Smooth muscle cell (in vitro differentiated cells): Measurements from ENCODE around the gene PALD1. TPM values are rescaled to one million over a fixed set of nuclear protein-coding genes. Genes with fewer than 3 reads are reported as not detected.
"Not testable (repeated sequence)": the region's sequence is repeated elsewhere in the genome, so short reads cannot be mapped to it uniquely, and the experiment has no call there.

ENCODE experiments used
- DNase-seq: peaks from one replicate; lab custom pipeline; 2025; ENCODE audit not compliant: unreplicated experiment; lab: John Stamatoyannopoulos, UW
- H2AFZ ChIP-seq: fragments of 200-600 bp; sonication (generic); 2 replicates; pipeline ENCODE4 v1.6.0; 2016; ENCODE audit warnings: antibody characterized with exemption, low read depth, mild to moderate bottlenecking
- H3F3A ChIP-seq: fragments of 200-600 bp; sonication (generic); 2 replicates; pipeline ENCODE4 v1.6.0; 2017; ENCODE audit warnings: antibody characterized with exemption, low read depth
- H3K27ac ChIP-seq: fragments of 200-600 bp; sonication (generic); 2 replicates; pipeline ENCODE4 v1.5.1; 2016; ENCODE audit warnings: low read depth, mild to moderate bottlenecking
- H3K27me3 ChIP-seq: fragments of 200-600 bp; sonication (generic); 2 replicates; pipeline ENCODE4 v1.6.1; 2016; ENCODE audit warnings: low read depth, mild to moderate bottlenecking
- H3K36me3 ChIP-seq: fragments of 200-600 bp; sonication (generic); 2 replicates; pipeline ENCODE4 v1.5.1; 2016; ENCODE audit warnings: low read depth
- H3K4me1 ChIP-seq: fragments of 200-600 bp; sonication (generic); 2 replicates; pipeline ENCODE4 v1.5.1; 2016; ENCODE audit warnings: low read depth
- H3K4me2 ChIP-seq: fragments of 200-600 bp; sonication (generic); 2 replicates; pipeline ENCODE4 v1.6.0; 2016; ENCODE audit warnings: mild to moderate bottlenecking
- H3K4me3 ChIP-seq: fragments of 200-600 bp; sonication (generic); 2 replicates; pipeline ENCODE4 v1.5.1; 2016; ENCODE audit warnings: mild to moderate bottlenecking
- H3K79me2 ChIP-seq: fragments of 200-600 bp; sonication (generic); 2 replicates; pipeline ENCODE4 v1.6.0; 2016; ENCODE audit warnings: low read depth, mild to moderate bottlenecking
- H3K9ac ChIP-seq: fragments of 200-600 bp; sonication (generic); 2 replicates; pipeline ENCODE4 v1.6.0; 2016; ENCODE audit warnings: low read depth
- H3K9me3 ChIP-seq: fragments of 200-600 bp; sonication (generic); replicated peaks from 2 replicates; pipeline ENCODE4 v1.5.1; 2016; ENCODE audit warnings: low read depth
- H4K20me1 ChIP-seq: fragments of 200-600 bp; sonication (generic); 2 replicates; pipeline ENCODE4 v1.6.0; 2016; ENCODE audit warnings: low read depth
- CTCF ChIP-seq: fragments of 200-600 bp; sonication (generic); IDR thresholded peaks from 2 replicates; pipeline ENCODE4 v1.5.1; 2017; ENCODE audit warnings: borderline replicate concordance, mild to moderate bottlenecking, antibody characterized with exemption; ENCODE audit not compliant: insufficient read depth, poor library complexity, severe bottlenecking
- WGBS: methylation state at CpG from one replicate; pipeline ENCODE4 v1.1.7; 2016; ENCODE audit warnings: low lambda C conversion rate; 5-methylcytosine and 5-hydroxymethylcytosine counted together
- polyA plus RNA-seq: library from polyadenylated mRNA; unstranded; fragments of >200 nt; fragmentation: Nextera tagmentation; extraction: Ambion mirVana; gene quantifications from 2 replicates; pipeline ENCODE4 v1.2.1, GENCODE V29; 2016
- total RNA-seq: library from RNA; depleted of rRNA; stranded (reverse); fragments of >200 nt; gene quantifications from 2 replicates; pipeline ENCODE4 v1.2.3, GENCODE V29; 2014

The PALD1 gene
- total and polyA plus RNA-seq, 2 experiments from 2014 or later, result 1.4 to 2.2 TPM

GRCh38 chr10:70579234-70580002 lies 100.9 kb downstream of the PALD1 start:
- no peak overlapping the region for H2AFZ ChIP-seq

GRCh38 chr10:70581176-70581575 lies 102.6 kb downstream of the PALD1 start:
- not testable (repeated sequence) for H3K9ac ChIP-seq, H3K27me3 ChIP-seq, DNase-seq, H3K79me2 ChIP-seq, H3K27ac ChIP-seq, H3K36me3 ChIP-seq, H3K4me3 ChIP-seq, H3K4me2 ChIP-seq, H2AFZ ChIP-seq, H3K9me3 ChIP-seq, H3F3A ChIP-seq, H4K20me1 ChIP-seq
- peaks cover 16% of the 10 kb centered on the region for H3K4me1 ChIP-seq
- 99% methylated on average over 5 of the region's 5 CpGs for whole genome bisulfite sequencing

More at GRCh38 chr10:70579234-70580002, 100.9 kb downstream of the PALD1 start:
- H3K27me3 ChIP-seq, result no peaks in the 10 kb centered on the region
- 92% methylated on average over 3 of the region's 3 CpGs for WGBS
- H3K9ac ChIP-seq, result no peak overlapping the region
- H3K79me2 ChIP-seq, result no peaks in the 10 kb centered on the region
- no peak overlapping the region for H3K4me2 ChIP-seq
- H3K4me3 ChIP-seq, result no peak overlapping the region
- peaks cover 7% of the 10 kb centered on the region for H3K4me1 ChIP-seq
- no peaks in the 10 kb centered on the region for H4K20me1 ChIP-seq
- DNase-seq, result no peak
- peaks cover 9% of the 10 kb centered on the region for H3F3A ChIP-seq
- TF ChIP-seq CTCF, result no peak
- H3K9me3 ChIP-seq, result no peaks in the 10 kb centered on the region
- no peaks in the 10 kb centered on the region for H3K36me3 ChIP-seq
- H3K27ac ChIP-seq, result peak overlapping the region; percentile 68

DNA sequence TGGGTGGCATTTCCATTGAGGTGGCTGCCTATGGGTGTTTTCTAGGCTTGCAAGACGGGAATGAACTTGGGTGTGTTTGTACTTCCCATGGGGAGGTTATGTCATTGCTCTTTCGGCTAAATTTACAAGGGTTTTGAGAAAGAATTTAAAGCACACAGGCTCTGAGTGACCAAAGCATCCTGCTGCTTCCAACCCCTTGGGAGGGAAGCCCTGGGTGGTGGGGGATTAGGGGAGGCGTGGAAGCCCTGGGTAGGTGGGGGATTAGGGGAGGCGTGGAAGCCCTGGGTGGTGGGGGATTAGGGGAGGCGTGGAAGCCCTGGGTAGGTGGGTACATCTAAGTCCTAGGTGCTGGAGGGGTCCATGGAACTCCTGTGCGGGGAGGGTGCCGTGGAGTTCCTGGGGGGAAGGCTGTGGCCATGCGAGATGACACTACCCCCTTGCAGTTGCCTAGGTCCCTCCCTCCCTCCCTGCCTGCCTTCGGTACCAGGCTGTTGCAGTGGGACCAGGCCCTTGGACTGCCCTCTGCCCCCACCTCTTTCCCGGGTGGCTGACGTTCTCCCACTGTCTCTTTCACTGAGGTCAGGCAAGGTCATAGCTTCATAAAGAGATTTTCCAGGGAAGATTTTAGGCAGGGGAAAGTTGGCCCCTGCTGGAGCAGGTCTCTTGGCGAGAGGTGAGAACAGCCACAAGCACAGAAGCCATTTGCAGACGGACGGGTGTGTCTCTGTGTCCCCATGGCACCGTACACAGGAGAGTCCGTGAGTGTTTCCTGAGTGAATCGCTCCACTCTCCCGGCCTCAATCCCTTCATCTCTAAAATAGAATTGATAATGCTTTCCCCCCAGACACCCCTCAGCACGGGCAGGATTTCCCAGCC lies 104.5 kb downstream of the PALD1 start:
- DNase-seq, result no peak
- Histone ChIP-seq H3K9ac (no peak overlapping the region), H3K4me1 (peaks cover 10% of the 10 kb centered on the region), H3K9me3 (no peaks in the 10 kb centered on the region), H3K27ac (no peak overlapping the region), H4K20me1 (no peaks in the 10 kb centered on the region), H2AFZ (no peak overlapping the region), H3K79me2 (no peaks in the 10 kb centered on the region), H3K4me2 (no peak overlapping the region), H3F3A (no peaks in the 10 kb centered on the region), H3K4me3 (no peak overlapping the region), H3K27me3 (no peaks in the 10 kb centered on the region), H3K36me3 (no peaks in the 10 kb centered on the region)
- 77% methylated on average over 19 of the region's 19 CpGs for WGBS
- TF ChIP-seq CTCF, result no peak

DNA sequence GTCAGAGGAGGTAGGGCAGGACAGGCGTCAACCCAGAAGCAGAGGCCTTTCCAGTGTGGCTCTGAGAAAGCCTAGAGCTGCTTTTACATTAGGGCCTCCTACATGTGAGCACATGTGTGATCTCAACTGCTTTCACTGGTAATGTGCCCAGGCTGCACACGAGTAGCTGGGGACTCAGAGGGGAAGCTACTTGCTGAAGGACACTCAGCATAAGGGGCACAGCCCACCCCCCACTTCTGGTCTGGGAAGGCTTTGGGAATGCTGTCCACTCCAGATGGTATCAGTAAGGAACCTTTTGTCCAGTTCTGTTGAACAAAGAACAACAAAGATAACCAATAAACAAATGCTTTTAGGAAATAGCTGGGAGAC lies 105.1 kb downstream of the PALD1 start:
- DNase-seq, result no peak
- Histone ChIP-seq H3K9ac (no peak overlapping the region), H3K4me2 (no peak overlapping the region), H3K36me3 (no peaks in the 10 kb centered on the region), H3K79me2 (no peaks in the 10 kb centered on the region), H2AFZ (no peak overlapping the region), H3K9me3 (no peaks in the 10 kb centered on the region), H3K4me3 (no peak overlapping the region), H3K27me3 (no peaks in the 10 kb centered on the region), H3K27ac (no peak overlapping the region), H3K4me1 (peaks cover 10% of the 10 kb centered on the region), H4K20me1 (no peaks in the 10 kb centered on the region), H3F3A (no peaks in the 10 kb centered on the region)
- TF ChIP-seq CTCF, result no peak
- 76% methylated on average over 2 of the region's 2 CpGs for WGBS
